ENCODE results near the gene DTD1. TPM values are rescaled to one million over a fixed set of nuclear protein-coding genes. Genes with fewer than 3 reads are reported as not detected.

DTD1 gene
- total RNA-seq, 3 donors from 2014 or later (not counting 1 experiment from before 2014, with no cell fraction given), result 23.4 to 28.4 (median 24.1) TPM

DNA sequence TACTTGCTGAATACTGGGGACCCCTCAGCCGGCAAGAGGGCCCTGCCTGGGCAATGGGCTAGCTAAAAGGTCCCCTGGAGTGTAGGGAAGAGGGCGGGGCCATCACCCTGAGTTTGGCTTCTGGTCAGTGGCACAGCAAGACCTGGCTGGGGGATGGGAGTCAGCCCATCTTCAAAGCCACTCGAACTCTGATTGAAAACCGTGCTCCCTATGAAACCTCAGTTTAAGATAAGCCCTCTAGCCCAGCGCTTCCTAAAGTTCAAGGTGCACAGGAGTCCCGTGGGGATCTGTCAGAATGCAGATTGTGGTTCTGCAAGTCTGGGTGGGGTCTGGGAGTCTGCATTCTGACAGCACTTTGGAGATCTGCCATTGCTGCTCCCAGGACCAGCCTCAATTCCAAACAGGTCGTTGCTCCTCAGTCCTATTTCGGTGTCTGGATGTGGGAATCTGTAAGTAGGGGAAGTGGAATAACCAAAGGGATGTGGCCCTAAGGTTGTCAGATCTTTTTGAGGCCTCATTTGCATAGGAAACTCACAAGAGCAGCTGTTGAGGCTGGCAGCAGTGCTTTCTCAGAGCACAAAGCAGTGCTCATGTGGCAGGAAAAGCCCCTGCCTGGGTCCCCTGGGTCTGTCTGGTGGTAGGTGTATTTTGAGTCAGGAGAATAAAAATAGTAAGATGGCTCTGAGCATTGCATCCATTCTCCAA, 140.5 kb downstream of the DTD1 start:
- ATAC-seq, result no peak
- no peak overlapping the region for H3K4me3 ChIP-seq (ENCODE audit: low read length)
- H3K27ac ChIP-seq (ENCODE audit: low read length), result no peak overlapping the region

DNA sequence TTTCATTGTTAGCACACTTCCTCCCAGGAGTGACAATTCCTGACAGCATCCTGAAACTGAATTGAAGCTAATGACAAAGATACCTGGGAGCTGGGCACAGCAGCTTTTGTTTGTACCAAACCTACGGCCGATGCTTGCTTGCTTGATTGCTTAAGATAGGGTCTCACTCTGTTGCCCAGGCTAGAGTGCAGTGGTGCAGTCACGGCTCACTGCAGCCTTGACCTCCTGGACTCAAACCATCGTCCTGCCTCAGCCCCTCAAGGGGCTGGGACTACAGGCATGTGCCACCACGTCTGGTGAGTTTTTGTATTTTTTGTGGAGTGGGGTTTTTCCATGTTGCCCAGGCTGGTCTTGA, 141.0 kb downstream of the DTD1 start:
- DNase-seq (no peak), ATAC-seq (no peak)
- Histone ChIP-seq H3K4me1 (ENCODE audit: control insufficient read depth, insufficient read depth, low read length) (peaks cover 9% of the 10 kb centered on the region), H3K27ac (ENCODE audit: low read length) (no peak overlapping the region), H3K9me3 (ENCODE audit: control insufficient read depth, insufficient read depth, low read length) (no peaks in the 10 kb centered on the region), H3K4me3 (ENCODE audit: low read length) (no peak overlapping the region), H3K27me3 (ENCODE audit: control insufficient read depth, insufficient read depth, low read length) (no peaks in the 10 kb centered on the region), H3K36me3 (ENCODE audit: control insufficient read depth, insufficient read depth, low read length) (no peaks in the 10 kb centered on the region)
- 77% methylated on average over 5 of the region's 5 CpGs for WGBS (ENCODE audit: insufficient coverage)
- TF ChIP-seq, protein P1, sequence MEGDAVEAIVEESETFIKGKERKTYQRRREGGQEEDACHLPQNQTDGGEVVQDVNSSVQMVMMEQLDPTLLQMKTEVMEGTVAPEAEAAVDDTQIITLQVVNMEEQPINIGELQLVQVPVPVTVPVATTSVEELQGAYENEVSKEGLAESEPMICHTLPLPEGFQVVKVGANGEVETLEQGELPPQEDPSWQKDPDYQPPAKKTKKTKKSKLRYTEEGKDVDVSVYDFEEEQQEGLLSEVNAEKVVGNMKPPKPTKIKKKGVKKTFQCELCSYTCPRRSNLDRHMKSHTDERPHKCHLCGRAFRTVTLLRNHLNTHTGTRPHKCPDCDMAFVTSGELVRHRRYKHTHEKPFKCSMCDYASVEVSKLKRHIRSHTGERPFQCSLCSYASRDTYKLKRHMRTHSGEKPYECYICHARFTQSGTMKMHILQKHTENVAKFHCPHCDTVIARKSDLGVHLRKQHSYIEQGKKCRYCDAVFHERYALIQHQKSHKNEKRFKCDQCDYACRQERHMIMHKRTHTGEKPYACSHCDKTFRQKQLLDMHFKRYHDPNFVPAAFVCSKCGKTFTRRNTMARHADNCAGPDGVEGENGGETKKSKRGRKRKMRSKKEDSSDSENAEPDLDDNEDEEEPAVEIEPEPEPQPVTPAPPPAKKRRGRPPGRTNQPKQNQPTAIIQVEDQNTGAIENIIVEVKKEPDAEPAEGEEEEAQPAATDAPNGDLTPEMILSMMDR (IDR thresholded peaks at IDR 0.05), result no peak
- intact Hi-C loops (cut with micrococcal nuclease), result no loop called here
- Mint-ChIP-seq H3K4me3 (no peak overlapping the region), H3K27me3 (ENCODE audit: low read depth in 2 of 2) (no peaks in the 10 kb centered on the region), H3K4me1 (peaks cover 32 to 42% of the 10 kb centered on the region in 2 donors), H3K9me3 (no peaks in the 10 kb centered on the region), H3K36me3 (no peaks in the 10 kb centered on the region), H3K27ac (no peak overlapping the region)

More for the DNA sequence above, 140.5 kb downstream of the DTD1 start:
- WGBS (ENCODE audit: insufficient coverage), result 66% methylated on average over 8 of the region's 8 CpGs
- Mint-ChIP-seq H3K4me1 (peaks cover 32 to 42% of the 10 kb centered on the region in 2 donors), H3K9me3 (no peaks in the 10 kb centered on the region), H3K27ac (no peak overlapping the region), H3K36me3 (no peaks in the 10 kb centered on the region), H3K4me3 (no peak overlapping the region), H3K27me3 (ENCODE audit: low read depth in 2 of 2) (no peaks in the 10 kb centered on the region)
- TF ChIP-seq, protein P1 (IDR thresholded peaks at IDR 0.05), result no peak
- no peaks in the 10 kb centered on the region for H3K36me3 ChIP-seq (ENCODE audit: control insufficient read depth, insufficient read depth, low read length)
- H3K9me3 ChIP-seq (ENCODE audit: control insufficient read depth, insufficient read depth, low read length), result no peaks in the 10 kb centered on the region
- peaks cover 9% of the 10 kb centered on the region for H3K4me1 ChIP-seq (ENCODE audit: control insufficient read depth, insufficient read depth, low read length)
- no peaks in the 10 kb centered on the region for H3K27me3 ChIP-seq (ENCODE audit: control insufficient read depth, insufficient read depth, low read length)
- intact Hi-C loops (cut with micrococcal nuclease), result no loop called here
- DNase-seq, result no peak

DNA sequence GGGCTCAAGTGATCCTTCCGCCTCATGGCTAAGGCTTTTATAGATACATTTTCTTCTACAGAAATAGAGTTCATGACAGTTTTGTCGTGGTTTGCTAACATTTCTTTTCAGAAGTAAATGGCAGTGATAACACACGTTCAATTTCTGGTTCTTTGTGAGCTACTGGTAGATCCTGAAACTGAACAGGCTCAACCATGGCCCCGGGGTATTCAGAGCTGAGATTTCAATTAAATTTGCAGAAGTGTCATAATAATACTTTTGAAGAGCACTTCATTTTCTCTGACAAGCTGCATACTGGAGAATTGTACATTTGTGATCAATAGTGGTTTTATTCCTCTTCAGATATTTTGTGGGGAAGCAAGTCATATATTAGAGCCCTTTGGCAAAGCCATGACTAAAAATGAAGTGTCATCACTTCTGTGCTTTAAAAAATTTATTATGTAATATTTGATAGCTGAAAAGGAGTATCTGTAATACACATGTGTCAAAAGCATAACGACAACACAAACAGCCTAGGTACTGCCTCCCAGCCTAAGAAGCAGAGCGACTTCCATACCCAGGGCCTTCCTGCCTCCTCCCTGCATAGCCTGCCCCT, 141.5 kb downstream of the DTD1 start:
- Histone ChIP-seq H3K9me3 (ENCODE audit: control insufficient read depth, insufficient read depth, low read length) (no peaks in the 10 kb centered on the region), H3K27me3 (ENCODE audit: control insufficient read depth, insufficient read depth, low read length) (no peaks in the 10 kb centered on the region), H3K4me3 (ENCODE audit: low read length) (no peak overlapping the region), H3K36me3 (ENCODE audit: control insufficient read depth, insufficient read depth, low read length) (no peaks in the 10 kb centered on the region), H3K27ac (ENCODE audit: low read length) (no peak overlapping the region), H3K4me1 (ENCODE audit: control insufficient read depth, insufficient read depth, low read length) (peaks cover 9% of the 10 kb centered on the region)
- Mint-ChIP-seq H3K4me3 (no peak overlapping the region), H3K27me3 (ENCODE audit: low read depth in 2 of 2) (no peaks in the 10 kb centered on the region), H3K9me3 (no peaks in the 10 kb centered on the region), H3K4me1 (peaks cover 32 to 42% of the 10 kb centered on the region in 2 donors), H3K36me3 (no peaks in the 10 kb centered on the region), H3K27ac (peak overlapping the region in 1 of 2 donors; percentile 26)
- intact Hi-C loops (cut with micrococcal nuclease), result no loop called here
- TF ChIP-seq, protein P1 (IDR thresholded peaks at IDR 0.05), result no peak
- no peak for ATAC-seq
- WGBS (ENCODE audit: insufficient coverage), result 83% methylated on average over 6 of the region's 6 CpGs
- no peak for DNase-seq
